HG03378 (cell line): ENCODE measurements around the gene AGR3.
A peak's percentile ranks its signal among the peaks of the same experiment; 100 is the strongest.

Experiments used
- ATAC-seq: cut with Tn5 transposase; IDR thresholded peaks from one replicate; pipeline ENCODE4 v1.9.1; 2021; ENCODE audit warnings: mild to moderate bottlenecking, moderate library complexity; ENCODE audit not compliant: unreplicated experiment

The AGR3 gene

DNA sequence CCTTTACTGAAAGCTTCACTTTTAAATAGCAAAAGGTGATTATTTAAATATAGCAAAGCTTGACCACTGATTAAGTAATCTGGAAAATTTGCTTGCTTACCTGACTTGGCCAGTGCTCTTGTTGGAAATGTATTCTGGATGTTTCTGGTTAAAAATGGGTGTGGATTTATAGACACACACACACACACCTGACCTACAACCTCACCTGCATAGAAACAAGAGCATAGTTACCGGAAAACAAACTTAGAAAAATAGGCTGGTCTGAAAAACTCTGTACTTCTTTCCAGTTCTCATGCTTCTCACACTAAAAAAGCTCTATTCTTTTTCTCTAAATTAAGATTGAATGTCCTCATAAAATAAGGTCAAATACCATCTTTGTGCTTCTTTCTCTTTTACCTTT, at the start of gene AGR3:
Gene AGR3 (minus strand): TSS at position 140 of the 400 bp plus-strand sequence. CDS start 3,365 bp downstream, outside the sequence.
- ATAC-seq = no peak

DNA sequence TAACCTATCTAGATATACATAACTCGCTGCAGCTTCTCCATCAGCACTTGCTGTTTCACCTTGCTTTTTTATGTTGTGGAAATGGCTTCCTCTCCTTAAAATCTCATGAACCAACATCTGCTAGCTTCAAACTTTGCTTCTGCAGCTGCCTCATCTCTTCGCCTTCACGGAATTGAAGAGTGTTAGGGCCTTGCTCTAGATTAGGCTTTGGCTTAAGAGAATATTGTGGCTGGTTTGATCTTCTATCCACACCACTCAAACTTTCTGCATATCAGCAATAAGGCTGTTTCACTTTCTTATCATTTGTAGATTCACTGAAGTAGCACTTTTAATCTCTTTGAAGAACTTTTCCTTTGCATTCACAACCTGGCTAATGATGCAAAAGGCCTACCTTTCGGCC, 49.2 kb upstream of the AGR3 start:
- ATAC-seq = no peak

DNA sequence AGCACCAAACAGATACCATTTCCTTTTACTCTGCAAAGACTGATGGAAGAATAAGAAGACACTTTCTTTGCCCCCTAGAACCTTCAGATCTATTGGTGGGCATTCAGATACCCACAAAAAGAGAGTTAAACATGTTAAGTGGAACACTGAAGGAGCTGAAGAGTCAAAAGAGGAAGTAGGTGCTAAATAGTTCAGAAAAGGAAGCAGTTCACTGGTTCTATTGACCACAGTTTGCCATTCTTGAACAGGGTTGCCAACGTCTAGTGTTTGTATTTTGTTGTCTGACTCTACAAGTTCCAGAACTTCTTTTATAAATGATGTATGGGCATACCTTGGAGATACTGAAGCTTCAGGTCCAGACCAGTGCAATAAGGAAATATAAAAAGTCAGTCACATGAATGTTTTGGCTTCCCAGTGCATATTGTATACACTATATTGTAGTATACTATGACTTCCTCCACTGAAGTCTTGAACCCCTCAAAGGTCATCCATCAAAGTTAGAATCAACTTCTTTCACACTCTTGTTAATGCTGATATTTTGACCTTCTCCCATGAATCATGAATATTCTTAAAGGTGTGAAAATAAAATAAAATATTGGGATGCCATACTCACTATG, 47.5 kb upstream of the AGR3 start:
- peak; percentile 97 for ATAC-seq

DNA sequence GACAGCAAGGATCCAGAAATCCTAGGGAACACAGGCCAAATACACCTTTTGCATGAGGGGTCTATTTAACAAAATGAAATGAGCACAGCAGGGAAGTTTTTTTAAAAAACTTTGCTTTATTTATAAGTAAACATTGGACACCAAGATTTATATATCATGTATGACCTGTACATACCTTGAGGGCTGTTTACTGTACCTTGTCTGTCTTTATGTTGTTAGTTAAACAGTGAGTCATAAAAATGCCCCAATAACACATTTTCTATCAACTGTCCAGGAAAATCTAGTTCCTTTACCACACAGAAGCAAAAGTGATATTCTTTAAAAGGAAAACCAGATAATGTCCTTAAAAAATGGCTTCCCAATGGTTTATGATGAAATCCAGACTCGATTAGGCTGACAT, 45.1 kb upstream of the AGR3 start:
- ATAC-seq = no peak

DNA sequence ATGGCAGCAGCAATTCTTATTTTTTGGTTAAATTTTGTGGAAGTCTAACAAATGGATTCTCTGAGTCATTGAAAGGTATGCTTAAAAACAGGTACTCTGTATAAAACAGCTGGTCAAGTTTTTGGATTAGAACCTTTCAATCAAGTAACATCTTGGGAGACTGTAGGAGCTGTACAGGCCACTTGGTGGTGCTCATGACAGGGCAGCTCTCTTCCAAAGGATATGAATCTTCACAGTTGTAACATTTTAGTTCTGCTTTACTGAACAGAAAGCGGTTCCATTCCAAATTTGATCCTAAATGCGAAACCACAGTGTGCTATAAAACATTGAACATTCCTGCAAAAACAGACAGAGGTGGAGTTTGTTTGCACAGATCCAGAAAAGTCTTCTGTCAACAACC, 44.5 kb upstream of the AGR3 start:
- peak; percentile 35 for ATAC-seq

DNA sequence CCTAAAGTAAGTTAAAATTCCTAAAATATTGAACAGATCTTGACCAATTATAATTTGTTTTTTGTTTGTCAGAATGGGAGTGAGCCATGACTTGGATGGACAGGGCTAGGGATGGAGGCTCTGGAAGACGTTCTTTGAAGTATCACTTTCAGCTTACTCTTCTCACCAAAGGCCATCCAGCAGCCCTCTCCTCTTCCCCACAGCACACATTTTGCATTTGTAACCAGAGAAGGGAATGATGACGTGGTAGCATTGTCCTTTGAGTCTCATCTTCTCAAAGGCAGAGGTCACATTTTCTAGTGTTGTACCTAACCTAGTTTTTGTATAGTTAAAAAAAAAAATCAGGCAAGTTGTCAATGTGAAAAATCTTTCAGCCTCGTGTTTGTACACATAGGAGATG, 43.8 kb upstream of the AGR3 start:
- ATAC-seq = no peak

DNA sequence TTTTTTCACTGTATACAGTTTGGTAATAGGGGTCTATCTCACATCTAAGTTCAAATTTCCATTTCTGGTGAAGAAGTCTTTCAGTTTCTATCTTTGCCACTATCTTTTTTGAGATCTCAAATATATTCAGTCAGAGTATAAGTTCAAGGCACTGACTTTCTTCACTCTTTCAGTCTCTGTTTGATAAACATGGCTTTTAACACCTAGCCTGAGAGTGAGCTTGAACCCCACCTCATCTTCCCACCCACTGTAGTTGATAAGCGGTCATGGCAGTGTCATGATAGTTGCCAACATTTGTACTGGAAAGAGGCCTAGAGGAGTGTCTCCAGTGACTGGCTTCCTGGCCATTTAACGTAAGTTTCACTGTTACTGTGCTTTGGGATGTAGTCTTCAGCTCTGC, 41.2 kb upstream of the AGR3 start:
- ATAC-seq = peak; percentile 35

DNA sequence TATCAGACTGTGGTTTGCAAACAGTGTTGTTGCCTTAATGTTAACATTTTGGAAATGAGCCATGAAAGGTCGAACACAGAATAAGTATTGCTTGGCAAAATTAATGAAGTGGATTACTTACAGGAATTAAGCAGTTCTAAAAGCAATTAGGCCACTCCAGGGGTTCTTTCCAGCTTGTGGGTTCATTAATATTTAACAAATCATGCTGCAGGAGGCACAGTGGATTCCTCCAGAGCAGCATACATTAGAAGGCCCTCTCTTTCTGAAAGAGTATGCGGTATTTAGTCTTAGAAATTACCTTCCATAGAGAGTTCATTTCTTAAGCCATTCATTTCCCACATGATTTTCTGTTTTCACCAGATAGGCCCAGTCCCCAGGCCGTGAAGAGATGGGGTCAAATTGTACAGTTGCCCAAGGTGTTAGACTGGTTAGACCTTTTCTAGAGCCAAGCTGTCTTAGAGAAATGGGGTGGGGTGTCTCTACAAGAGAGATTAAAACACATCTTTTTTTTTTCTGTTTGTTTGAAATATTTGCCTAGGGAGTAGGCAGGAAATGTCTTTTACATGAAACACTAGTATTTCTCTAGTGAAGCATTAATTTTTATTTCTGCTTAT, 40.0 kb upstream of the AGR3 start:
- no peak for ATAC-seq

DNA sequence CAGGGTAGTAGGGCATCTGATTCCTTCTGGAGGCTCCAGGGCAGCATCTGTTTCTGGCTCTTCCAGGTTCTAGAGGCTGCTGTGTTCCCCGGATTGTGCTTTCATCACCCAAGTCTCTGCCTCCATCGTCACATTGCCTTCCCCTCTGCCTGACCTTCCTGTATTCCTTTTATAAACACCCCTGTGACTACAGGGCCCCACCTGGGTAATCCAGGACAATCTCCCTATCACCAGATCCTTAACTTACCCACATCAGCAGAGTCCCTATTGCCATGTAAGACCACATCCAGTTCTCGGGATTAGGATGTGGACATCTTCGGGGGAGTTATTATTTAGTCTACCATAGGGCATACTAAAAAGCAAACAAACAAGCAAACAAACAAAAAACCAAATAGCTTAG, 39.4 kb upstream of the AGR3 start:
- ATAC-seq = no peak

DNA sequence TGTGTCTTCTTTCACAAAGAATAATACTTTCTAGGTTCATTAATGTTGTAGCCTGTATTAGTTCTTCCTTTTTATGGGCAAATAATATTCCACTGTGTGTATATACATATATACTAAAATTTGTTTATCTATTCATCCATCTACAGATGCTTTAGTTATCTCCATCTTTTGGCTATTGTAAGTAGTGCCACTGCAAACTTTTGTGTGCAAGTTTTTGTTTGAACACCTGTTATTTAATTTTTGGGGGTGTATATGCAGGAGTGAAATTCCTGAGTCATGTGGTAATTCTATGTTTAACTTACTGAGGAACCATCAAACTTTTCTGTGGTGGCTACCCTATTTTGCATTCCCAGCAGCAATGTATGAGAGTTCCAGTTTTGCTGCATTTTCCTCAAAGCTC, 37.7 kb upstream of the AGR3 start:
- no peak for ATAC-seq

DNA sequence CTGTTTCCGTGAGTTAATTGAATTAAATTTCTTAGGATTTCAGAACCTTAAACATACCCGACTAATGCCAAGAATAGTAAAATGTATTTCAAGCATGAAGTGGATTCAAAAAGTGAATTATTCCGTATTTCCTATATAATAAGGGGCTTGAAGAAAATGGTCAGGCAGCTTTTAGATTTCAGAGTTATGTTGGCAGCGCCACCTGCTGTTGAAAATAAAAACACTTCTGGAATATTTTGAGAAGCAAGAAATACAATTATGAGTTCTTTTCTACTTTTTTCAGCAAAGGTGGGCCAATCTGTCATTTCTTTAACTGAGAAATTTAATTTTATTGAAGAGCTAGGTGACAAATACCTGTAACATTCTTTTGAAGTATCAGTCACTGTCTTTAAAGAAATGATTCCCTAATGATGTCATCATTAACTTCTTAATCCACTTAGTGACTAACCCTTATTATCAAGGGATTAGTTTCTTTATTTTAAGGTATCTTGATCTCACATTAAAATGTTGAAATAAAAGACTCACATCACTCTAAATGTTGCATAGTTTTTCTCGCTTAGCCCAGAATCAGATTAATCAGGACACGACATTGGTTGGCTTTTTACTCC, 36.6 kb upstream of the AGR3 start:
- ATAC-seq = no peak

DNA sequence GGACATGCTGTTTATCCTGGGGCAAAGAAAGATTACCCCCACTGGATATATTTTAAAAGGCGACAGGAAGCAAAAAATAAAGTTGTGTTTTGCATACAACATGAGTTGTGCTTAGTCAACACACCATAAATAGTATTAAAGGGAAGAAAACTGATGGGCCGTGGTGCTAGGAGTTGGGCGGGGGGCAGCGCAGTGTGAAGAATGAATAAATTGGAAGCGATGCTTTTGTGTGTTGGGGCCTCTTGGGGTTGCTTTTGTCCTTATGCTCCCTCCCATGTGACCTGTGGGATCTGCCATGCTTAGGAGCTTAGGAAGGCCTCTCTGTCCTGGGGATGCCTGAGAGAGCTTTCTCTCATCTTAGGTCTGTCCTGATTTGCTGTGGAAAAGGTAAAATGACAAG, 35.0 kb upstream of the AGR3 start:
- ATAC-seq = no peak

DNA sequence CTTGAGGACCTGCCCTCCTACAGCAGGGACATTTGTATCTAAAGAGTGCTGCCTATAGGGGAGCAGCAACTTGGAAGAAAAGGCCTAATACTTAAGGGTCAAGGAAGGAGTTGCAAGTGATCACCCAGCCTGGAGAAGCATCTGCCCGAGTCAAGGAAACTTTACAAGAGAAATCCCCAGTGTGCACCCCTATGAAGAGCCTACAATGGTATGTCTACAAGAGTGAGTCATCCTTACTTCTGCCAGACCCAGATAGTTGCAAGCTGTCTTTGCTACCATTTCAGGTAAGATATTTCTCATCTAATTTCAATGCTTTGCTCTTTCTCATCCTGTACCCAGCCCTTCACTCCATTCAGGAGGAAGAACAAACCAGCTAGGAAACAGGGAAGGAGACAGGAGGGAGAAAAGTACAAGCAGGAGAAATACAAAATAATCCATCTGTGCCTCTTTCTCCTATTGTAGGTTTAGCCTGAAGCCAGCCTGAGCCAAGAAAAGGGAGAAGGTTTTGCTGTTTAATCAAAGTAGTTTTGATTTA, 34.4 kb upstream of the AGR3 start:
- ATAC-seq = no peak

DNA sequence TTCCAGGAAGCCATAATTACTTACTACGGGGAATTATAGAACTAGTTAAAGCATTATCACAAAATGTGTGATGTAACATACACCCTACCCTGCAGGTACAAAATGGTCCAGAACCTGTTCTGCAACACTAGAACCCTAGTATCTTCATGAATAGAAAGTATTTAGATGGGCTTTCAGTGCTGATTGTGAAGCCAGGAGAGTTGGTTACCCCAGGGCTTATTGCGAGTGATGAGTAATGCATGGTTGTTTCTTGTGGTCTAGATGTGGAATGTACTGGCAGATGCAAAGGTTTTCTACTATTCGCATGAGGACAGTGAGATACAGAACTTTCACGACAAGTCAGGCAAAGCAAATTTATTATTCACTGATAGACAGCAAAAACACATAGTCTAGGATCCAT, 33.6 kb upstream of the AGR3 start:
- no peak for ATAC-seq

DNA sequence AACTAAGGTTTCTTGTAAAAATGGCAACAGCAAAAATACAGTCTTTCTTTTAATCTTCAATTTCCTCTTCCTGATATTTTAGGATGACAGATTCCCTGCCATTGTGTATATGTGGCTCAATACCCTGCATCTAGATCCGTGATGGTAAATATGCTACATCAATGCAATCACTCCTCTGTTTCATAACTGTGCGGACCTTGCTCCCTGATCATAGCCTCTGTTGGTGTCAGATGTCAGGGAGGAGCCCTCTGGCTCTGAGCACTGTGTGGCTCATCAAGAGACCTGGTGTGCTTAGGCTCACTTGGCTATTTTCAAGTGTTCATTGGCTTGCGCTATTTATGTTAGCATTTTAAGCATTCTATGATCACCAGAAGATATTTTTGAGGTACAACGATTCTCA, 33.0 kb upstream of the AGR3 start:
- ATAC-seq = no peak

DNA sequence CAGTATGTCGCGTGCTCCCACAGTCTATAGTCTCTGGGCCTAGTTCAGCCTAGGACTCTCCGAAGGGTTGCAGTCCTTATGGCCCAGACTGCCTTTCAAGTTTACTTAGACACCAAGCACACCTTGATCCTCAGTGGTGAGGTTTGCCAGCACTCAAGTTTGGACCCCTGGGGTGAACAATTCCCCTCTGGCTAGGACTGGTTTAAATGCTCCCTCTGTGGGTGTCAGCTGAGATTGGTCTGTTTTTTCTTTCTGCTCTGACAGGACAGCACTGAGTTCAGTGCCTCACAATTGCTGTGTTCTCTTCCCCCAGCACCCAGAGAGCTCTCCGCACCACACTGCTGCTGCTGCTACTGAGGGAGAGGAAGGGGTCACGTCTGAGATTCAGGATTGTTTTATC, 31.9 kb upstream of the AGR3 start:
- no peak for ATAC-seq

DNA sequence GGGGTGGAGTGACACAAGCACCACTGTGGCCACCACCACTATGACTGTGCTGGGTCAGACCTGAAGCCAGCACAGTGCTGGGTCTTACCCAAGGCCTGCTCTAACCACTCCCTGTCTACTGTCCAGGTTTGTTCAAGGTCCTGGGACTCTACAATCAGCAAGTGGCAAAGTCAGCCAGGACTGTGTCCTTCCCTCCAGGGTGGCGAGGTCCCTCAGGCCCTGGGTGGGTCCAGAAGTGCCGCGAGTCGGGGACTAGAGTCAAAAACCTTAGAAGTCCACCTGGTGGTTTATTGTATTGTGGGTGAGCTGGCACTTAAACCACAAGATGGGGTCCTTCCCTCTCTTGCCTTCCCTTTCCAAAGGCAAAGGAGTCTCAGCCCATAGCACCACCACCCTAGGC, 30.8 kb upstream of the AGR3 start:
- no peak for ATAC-seq

DNA sequence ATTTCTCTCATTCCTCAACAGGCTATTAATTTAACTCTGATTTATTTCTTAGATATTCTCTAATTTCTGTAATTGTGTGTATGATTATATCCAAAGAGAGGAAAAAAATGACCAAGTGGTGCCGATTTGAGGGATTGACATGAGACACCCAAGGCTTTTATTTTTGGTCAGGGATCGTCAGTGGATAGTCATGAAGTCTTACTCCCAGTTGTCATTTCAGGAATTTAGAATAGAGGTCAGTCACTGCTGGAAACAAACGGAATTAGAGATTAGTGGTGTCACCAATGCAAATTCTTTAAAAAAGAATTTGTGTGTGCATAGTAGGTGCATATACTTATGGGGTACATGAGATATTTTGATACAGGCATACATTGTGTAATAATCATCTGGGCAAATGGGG, 26.8 kb upstream of the AGR3 start:
- no peak for ATAC-seq

DNA sequence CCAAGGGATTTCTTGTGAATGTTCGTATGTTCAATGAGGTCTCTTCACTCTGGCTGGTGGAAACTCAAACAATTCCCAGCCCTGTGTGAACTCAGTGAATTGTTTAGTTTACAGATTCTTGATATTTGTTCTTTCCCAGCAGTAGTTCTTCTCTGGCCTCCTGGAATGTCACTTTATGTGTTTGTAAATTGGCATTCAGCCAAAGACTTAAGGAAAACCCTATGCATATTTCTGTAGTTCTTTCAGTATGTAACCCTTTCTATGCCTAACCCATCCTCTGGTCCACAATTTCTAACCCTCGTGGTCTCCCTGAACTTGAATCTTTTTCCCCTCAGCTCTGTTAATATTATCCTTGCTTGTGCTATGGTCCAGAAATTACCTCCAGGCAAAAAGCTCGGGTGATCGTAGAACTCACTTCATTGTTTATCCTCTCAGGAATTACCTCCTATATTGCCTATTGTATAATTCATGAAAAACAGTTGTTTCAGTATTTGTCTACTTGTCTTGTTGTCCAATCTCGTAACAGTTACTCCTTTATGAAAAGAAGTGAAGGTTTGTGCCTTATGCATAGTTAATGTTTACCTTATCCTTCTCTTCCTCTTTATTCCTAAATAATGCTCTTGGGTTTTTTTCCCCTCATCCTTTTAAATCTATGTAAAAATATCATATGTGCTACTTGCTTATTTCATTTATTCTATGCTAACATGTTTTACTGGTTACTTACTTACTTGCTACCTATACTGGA, 23.7 kb upstream of the AGR3 start:
- ATAC-seq = no peak

DNA sequence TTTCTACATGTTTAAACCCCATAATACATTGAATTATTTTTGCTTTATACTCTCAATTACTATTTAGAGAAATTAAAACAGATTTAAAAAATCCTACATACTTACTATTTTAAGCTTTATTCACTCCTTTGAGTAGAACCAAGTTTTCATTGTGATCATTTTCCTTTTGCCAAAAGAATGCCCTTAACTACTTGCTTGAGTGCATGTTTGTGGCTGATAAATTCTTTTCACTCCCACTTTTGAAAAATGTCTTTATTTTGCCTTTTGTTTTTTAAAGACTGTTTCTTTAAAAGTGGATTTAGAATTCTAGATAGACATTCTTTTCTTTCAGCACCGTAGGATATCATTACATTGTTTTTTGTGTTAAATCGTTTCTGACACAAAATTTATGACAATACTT, 22.3 kb upstream of the AGR3 start:
- ATAC-seq = no peak

DNA sequence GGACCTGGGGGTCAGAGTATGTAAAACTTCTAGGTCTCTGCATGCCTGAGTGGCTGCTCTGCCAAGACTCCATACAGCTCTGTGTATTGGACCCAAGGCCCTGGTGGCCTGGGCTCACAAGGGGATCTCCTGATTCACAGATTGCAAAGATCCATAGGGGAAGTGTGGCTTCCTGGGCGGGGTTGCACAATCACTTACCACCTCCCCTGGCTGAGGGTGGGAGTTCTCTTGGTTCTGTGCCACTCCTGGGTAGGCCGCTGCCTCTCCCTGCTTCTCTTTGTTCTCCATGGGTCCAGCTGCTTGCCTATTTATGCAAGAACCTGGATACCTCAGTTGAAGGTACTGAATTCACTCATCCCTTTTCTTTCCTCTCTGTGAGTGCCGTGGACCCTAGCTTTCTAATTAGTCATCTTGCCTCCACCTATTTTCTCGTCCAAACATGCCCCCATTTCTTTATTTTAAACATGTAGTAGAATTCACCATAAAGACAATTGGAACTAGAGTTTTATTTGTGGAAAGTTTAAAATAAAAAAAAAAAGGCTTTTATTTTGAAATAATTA, 18.5 kb upstream of the AGR3 start:
- ATAC-seq = no peak
